Measurements from ENCODE around the gene HECW1.

- no peak for TF ChIP-seq CTCF (IDR thresholded peaks at IDR 0.05)
- TF ChIP-seq POLR2AphosphoS5 (IDR thresholded peaks at IDR 0.05): no peak
- no peak for TF ChIP-seq POLR2A (IDR thresholded peaks at IDR 0.05)
These were observed 205.8 kb downstream of the HECW1 start for GRCh38 chr7:43318188-43318770.

All from breast epithelium (tissue), 3 donors.